Lower leg skin (tissue), 4 donors: ENCODE data around the gene SRRM2. TPM values are rescaled to one million over a fixed set of nuclear protein-coding genes. Genes with fewer than 3 reads are reported as not detected.

Experiments
- DNase-seq, 2 donors: peaks; one replicate each; pipeline ENCODE4 v3.0.0-alpha.2; 2019; ENCODE audit warnings: low spot score in 2 of 2
- H3K4me3 ChIP-seq: fragments of 200-600 bp; sonication (generic); 2 replicates; pipeline ENCODE4 v1.5.1; 2017; ENCODE audit warnings: mild to moderate bottlenecking, low read depth; ENCODE audit not compliant: poor library complexity, severe bottlenecking
- CTCF ChIP-seq, 3 donors: fragments of 450-650 bp; IDR thresholded peaks; one replicate each; pipeline ENCODE4 v1.5.1; 2016; ENCODE audit warnings: antibody characterized with exemption in 3 of 3, mild to moderate bottlenecking in 3 of 3, moderate library complexity in 2 of 3
- POLR2A ChIP-seq, 2 donors: fragments of 450-650 bp; IDR thresholded peaks; one replicate each; pipeline ENCODE4 v1.6.1; 2016 to 2017; ENCODE audit warnings: antibody characterized with exemption in 2 of 2, mild to moderate bottlenecking in 1 of 2, moderate library complexity in 1 of 2
- WGBS, 2 donors: methylation state at CpG; one replicate each; pipeline ENCODE4 v1.1.5; 2018; 5-methylcytosine and 5-hydroxymethylcytosine counted together
- intact Hi-C: fragments of 100-400 bp; cut with DNase I; formaldehyde crosslinking; loops from one replicate; pipeline ENCODE4 v1.15.0; 2023; ENCODE audit warnings: low total_unique reads
- total RNA-seq, 4 donors: library from RNA; depleted of rRNA; stranded (reverse); fragments of >200 nt; gene quantifications; one replicate each; pipeline ENCODE4 v1.1.0, GENCODE V29; 2016

SRRM2 gene
- total RNA-seq, 4 donors from 2014 or later: 257 to 830 (median 272) TPM

- no peak for DNase-seq
- TF ChIP-seq CTCF (IDR thresholded peaks at IDR 0.05) (no peak), POLR2A (IDR thresholded peaks at IDR 0.05) (no peak)
- intact Hi-C loops: no loop called here
- WGBS, 2 donors: 88% methylated on average over 12 of the region's 17 CpGs; no CpG with 5 or more reads in 1 of the 2 donors
- H3K4me3 ChIP-seq: no peak overlapping the region
Measured at GRCh38 chr16:2706085-2706484, 46.4 kb upstream of the SRRM2 start.

GRCh38 chr16:2706611-2707311 is 45.7 kb upstream of the SRRM2 start:
- intact Hi-C loops: no loop called here
- WGBS, 2 donors: 94 to 95% methylated on average over 20 to 22 of the region's 22 CpGs
- TF ChIP-seq CTCF (IDR thresholded peaks at IDR 0.05) (no peak), POLR2A (IDR thresholded peaks at IDR 0.05) (no peak)
- no peak overlapping the region for H3K4me3 ChIP-seq
- no peak for DNase-seq

- no peak for TF ChIP-seq POLR2A (IDR thresholded peaks at IDR 0.05)
- no peak for TF ChIP-seq CTCF (IDR thresholded peaks at IDR 0.05)
- no peak overlapping the region for H3K4me3 ChIP-seq
- DNase-seq: no peak
- intact Hi-C loops: no loop called here
- WGBS, 2 donors: 91 to 92% methylated on average over 50 to 51 of the region's 51 CpGs
Measured at GRCh38 chr16:2707368-2708289, 44.8 kb upstream of the SRRM2 start.

- no peak overlapping the region for H3K4me3 ChIP-seq
- intact Hi-C loops: no loop called here
- no peak for DNase-seq
- TF ChIP-seq POLR2A (IDR thresholded peaks at IDR 0.05): no peak
- TF ChIP-seq CTCF (IDR thresholded peaks at IDR 0.05): no peak
- 92 to 94% methylated on average over 14 of the region's 14 CpGs for WGBS, 2 donors
Measured at GRCh38 chr16:2708290-2708639, 44.2 kb upstream of the SRRM2 start.

GRCh38 chr16:2708955-2709587 is 43.4 kb upstream of the SRRM2 start:
- intact Hi-C loops: no loop called here
- no peak overlapping the region for H3K4me3 ChIP-seq
- 94% methylated on average over 22 of the region's 22 CpGs for WGBS, 2 donors

More at GRCh38 chr16:2708955-2709587, 43.4 kb upstream of the SRRM2 start:
- TF ChIP-seq POLR2A (IDR thresholded peaks at IDR 0.05) (no peak), CTCF (IDR thresholded peaks at IDR 0.05) (no peak)
- no peak for DNase-seq
